Neutrophil (primary cell): ENCODE measurements around the gene MPP2.

Experiments used
- H3K27ac ChIP-seq: fragments of 200-600 bp; sonication (generic); 2 replicates; pipeline ENCODE4 v1.5.1; 2016; ENCODE audit warnings: mild to moderate bottlenecking, moderate library complexity
- H3K27me3 ChIP-seq: fragments of 200-600 bp; sonication (generic); 2 replicates; pipeline ENCODE4 v1.6.0; 2016; ENCODE audit warnings: mild to moderate bottlenecking
- H3K36me3 ChIP-seq: fragments of 200-600 bp; sonication (generic); 2 replicates; pipeline ENCODE4 v1.5.1; 2017
- H3K4me1 ChIP-seq, 2 experiments: fragments of 200-600 bp in 1 of 2; sonication (generic) in 1 of 2; 1 replicate in 1 of 2; 2 replicates in 1 of 2; pipeline versions ENCODE4 v1.5.1 to v1.6.1; 2013 to 2016; ENCODE audit warnings: low read depth in 1 of 2, low read length in 1 of 2, mild to moderate bottlenecking in 1 of 2, moderate library complexity in 1 of 2; ENCODE audit not compliant: control insufficient read depth in 1 of 2, insufficient read depth in 1 of 2
- H3K4me3 ChIP-seq, 2 experiments: fragments of 200-600 bp in 1 of 2; sonication (generic) in 1 of 2; 1 replicate in 1 of 2; 2 replicates in 1 of 2; pipeline ENCODE4 v1.5.1; 2013 to 2016; ENCODE audit warnings: low read depth in 1 of 2, low read length in 1 of 2, mild to moderate bottlenecking in 1 of 2, moderate library complexity in 1 of 2
- H3K9me3 ChIP-seq: fragments of 200-600 bp; sonication (generic); 2 replicates; pipeline ENCODE4 v1.5.1; 2016
- CTCF ChIP-seq: fragments of 200-600 bp; sonication (generic); IDR thresholded peaks from 2 replicates; pipeline ENCODE4 v1.5.1; 2016; ENCODE audit warnings: antibody characterized with exemption

Gene MPP2

GRCh38 chr17:43913584-43913983, 6.2 kb upstream of the MPP2 start:
- Histone ChIP-seq H3K4me3 (no peak overlapping the region), H3K27me3 (peaks cover 80% of the 10 kb centered on the region), H3K27ac (no peak overlapping the region), H3K4me1 (peaks cover 0 to 11% of the 10 kb centered on the region in 2 experiments), H3K36me3 (no peaks in the 10 kb centered on the region), H3K9me3 (no peaks in the 10 kb centered on the region)
- TF ChIP-seq CTCF: no peak

GRCh38 chr17:43912635-43913304, 5.4 kb upstream of the MPP2 start:
- Histone ChIP-seq H3K4me1 (peaks cover 0 to 7% of the 10 kb centered on the region in 2 experiments), H3K36me3 (no peaks in the 10 kb centered on the region), H3K27ac (no peak overlapping the region), H3K4me3 (no peak overlapping the region), H3K27me3 (peaks cover 80% of the 10 kb centered on the region), H3K9me3 (no peaks in the 10 kb centered on the region)
- TF ChIP-seq CTCF: no peak

GRCh38 chr17:43911904-43912303, 4.6 kb upstream of the MPP2 start:
- Histone ChIP-seq H3K27me3 (peaks cover 80% of the 10 kb centered on the region), H3K4me1 (no peaks in the 10 kb centered on the region), H3K36me3 (no peaks in the 10 kb centered on the region), H3K4me3 (no peak overlapping the region), H3K27ac (no peak overlapping the region), H3K9me3 (no peaks in the 10 kb centered on the region)
- no peak for TF ChIP-seq CTCF

GRCh38 chr17:43909537-43910231, 2.3 kb upstream of the MPP2 start:
- H3K9me3 ChIP-seq: no peaks in the 10 kb centered on the region
- H3K27ac ChIP-seq: no peak overlapping the region
- TF ChIP-seq CTCF: no peak
- H3K27me3 ChIP-seq: peaks cover 80% of the 10 kb centered on the region
- no peaks in the 10 kb centered on the region for H3K4me1 ChIP-seq
- H3K36me3 ChIP-seq: no peaks in the 10 kb centered on the region
- H3K4me3 ChIP-seq: no peak overlapping the region

GRCh38 chr17:43907998-43908721, 824 bp upstream of the MPP2 start:
- Histone ChIP-seq H3K9me3 (no peaks in the 10 kb centered on the region), H3K36me3 (no peaks in the 10 kb centered on the region), H3K4me1 (no peaks in the 10 kb centered on the region), H3K4me3 (no peak overlapping the region), H3K27me3 (peaks cover 90% of the 10 kb centered on the region), H3K27ac (no peak overlapping the region)
- TF ChIP-seq CTCF: no peak
